RWPE2 (cell line): ENCODE results near the gene C3orf20.
A peak's percentile ranks its signal among the peaks of the same experiment; 100 is the strongest.
"Not testable (repeated sequence)": the region's sequence is repeated elsewhere in the genome, so short reads cannot be mapped to it uniquely, and the experiment has no call there.

ENCODE experiments used
- ATAC-seq: fragments of 200-7000 bp; cut with Tn5 transposase; 3 replicates; pipeline ENCODE4 v1.9.1; 2021; ENCODE audit warnings: low read depth
- DNase-seq: peaks from one replicate; pipeline ENCODE4 v3.0.0-alpha.2; 2020; ENCODE audit warnings: low spot score
- H3K27ac ChIP-seq: fragments of 450-650 bp; 2 replicates; pipeline ENCODE4 v1.5.1; 2017; ENCODE audit warnings: mild to moderate bottlenecking; ENCODE audit not compliant: poor library complexity, severe bottlenecking
- H3K27me3 ChIP-seq: fragments of 250-450 bp; sonication (Bioruptor Pico); 2 replicates; pipeline ENCODE4 v1.5.1; 2021; ENCODE audit warnings: mild to moderate bottlenecking, moderate library complexity; ENCODE audit not compliant: insufficient read depth, poor library complexity, severe bottlenecking
- H3K36me3 ChIP-seq: fragments of 250-450 bp; sonication (Bioruptor Pico); 2 replicates; pipeline ENCODE4 v1.5.1; 2020; ENCODE audit warnings: low read depth, mild to moderate bottlenecking, moderate library complexity
- H3K4me1 ChIP-seq: fragments of 250-450 bp; sonication (Bioruptor Pico); 2 replicates; pipeline ENCODE4 v1.5.1; 2021; ENCODE audit warnings: mild to moderate bottlenecking, moderate library complexity; ENCODE audit not compliant: insufficient read depth, poor library complexity, severe bottlenecking
- H3K4me3 ChIP-seq: fragments of 250-450 bp; sonication (Bioruptor Pico); 2 replicates; pipeline ENCODE4 v1.5.1; 2021; ENCODE audit warnings: mild to moderate bottlenecking, moderate library complexity; ENCODE audit not compliant: severe bottlenecking
- H3K9me3 ChIP-seq: fragments of 250-450 bp; sonication (Bioruptor Pico); 2 replicates; pipeline ENCODE4 v1.5.1; 2021; ENCODE audit warnings: mild to moderate bottlenecking, moderate library complexity; ENCODE audit not compliant: severe bottlenecking
- TF ChIP-seq, protein P1 (sequence below): fragments of 450-650 bp; IDR thresholded peaks from one replicate; pipeline ENCODE4 v1.5.1; 2017; ENCODE audit warnings: mild to moderate bottlenecking, moderate library complexity; ENCODE audit not compliant: poor library complexity, severe bottlenecking

Gene C3orf20

DNA sequence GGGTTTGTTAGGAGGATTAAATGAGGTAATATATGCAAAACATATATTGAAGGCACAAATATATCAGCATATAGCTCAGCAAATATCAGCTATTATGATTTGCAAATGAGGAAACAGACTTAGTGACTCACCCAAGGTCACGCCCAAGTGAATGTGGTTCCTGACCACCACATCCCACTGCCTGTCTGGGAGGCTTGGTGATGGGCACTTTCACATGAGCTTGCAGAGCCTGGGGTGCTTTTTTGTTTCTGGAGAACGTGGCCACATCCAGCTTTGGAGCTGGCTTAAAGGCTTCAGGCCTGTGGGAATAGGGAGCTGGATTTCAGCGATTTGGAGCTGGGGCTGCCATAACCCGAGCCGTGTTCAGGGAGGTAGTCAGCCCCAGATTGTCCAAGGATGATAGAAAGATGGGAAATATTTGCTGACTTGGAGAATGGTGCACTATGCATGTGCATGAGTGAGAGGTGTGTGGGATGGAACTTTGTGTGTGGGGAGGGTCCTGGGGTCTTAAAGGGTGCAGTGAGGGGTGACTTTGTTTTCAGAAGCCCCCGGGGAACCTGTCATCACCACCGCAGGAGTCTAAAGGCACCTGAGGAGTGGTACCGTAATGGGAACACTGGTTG lies 131.8 kb downstream of the C3orf20 start:
- peaks cover 29% of the 10 kb centered on the region for H3K27me3 ChIP-seq
- no peak overlapping the region for H3K27ac ChIP-seq
- ATAC-seq: peak; percentile 43; the same call in 1 of the 3 replicates
- no peak for DNase-seq
- H3K9me3 ChIP-seq: no peaks in the 10 kb centered on the region
- TF ChIP-seq, protein P1, sequence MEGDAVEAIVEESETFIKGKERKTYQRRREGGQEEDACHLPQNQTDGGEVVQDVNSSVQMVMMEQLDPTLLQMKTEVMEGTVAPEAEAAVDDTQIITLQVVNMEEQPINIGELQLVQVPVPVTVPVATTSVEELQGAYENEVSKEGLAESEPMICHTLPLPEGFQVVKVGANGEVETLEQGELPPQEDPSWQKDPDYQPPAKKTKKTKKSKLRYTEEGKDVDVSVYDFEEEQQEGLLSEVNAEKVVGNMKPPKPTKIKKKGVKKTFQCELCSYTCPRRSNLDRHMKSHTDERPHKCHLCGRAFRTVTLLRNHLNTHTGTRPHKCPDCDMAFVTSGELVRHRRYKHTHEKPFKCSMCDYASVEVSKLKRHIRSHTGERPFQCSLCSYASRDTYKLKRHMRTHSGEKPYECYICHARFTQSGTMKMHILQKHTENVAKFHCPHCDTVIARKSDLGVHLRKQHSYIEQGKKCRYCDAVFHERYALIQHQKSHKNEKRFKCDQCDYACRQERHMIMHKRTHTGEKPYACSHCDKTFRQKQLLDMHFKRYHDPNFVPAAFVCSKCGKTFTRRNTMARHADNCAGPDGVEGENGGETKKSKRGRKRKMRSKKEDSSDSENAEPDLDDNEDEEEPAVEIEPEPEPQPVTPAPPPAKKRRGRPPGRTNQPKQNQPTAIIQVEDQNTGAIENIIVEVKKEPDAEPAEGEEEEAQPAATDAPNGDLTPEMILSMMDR: no peak
- H3K4me3 ChIP-seq: no peak overlapping the region
- H3K4me1 ChIP-seq: no peaks in the 10 kb centered on the region
- H3K36me3 ChIP-seq: no peaks in the 10 kb centered on the region

- no peaks in the 10 kb centered on the region for H3K36me3 ChIP-seq
- no peak overlapping the region for H3K27ac ChIP-seq
- TF ChIP-seq, protein P1: no peak
- H3K9me3 ChIP-seq: no peaks in the 10 kb centered on the region
- no peaks in the 10 kb centered on the region for H3K4me1 ChIP-seq
- DNase-seq (no peak), ATAC-seq (no peak)
- no peak overlapping the region for H3K4me3 ChIP-seq
- peaks cover 41% of the 10 kb centered on the region for H3K27me3 ChIP-seq
Observed at GRCh38 chr3:14808025-14808424, 133.1 kb downstream of the C3orf20 start.

GRCh38 chr3:14808502-14809266 lies 133.7 kb downstream of the C3orf20 start:
- H3K27me3 ChIP-seq: peaks cover 43% of the 10 kb centered on the region

GRCh38 chr3:14809611-14810010 lies 134.7 kb downstream of the C3orf20 start:
- H3K4me3 ChIP-seq, H3K36me3 ChIP-seq, DNase-seq, H3K4me1 ChIP-seq, H3K27ac ChIP-seq, ATAC-seq, H3K9me3 ChIP-seq: not testable (repeated sequence)
- H3K27me3 ChIP-seq: peaks cover 46% of the 10 kb centered on the region

More at GRCh38 chr3:14808502-14809266, 133.7 kb downstream of the C3orf20 start:
- no peak overlapping the region for H3K4me3 ChIP-seq
- ATAC-seq (no peak), DNase-seq (no peak)
- TF ChIP-seq, protein P1: no peak
- H3K27ac ChIP-seq: no peak overlapping the region
- no peaks in the 10 kb centered on the region for H3K36me3 ChIP-seq
- no peaks in the 10 kb centered on the region for H3K9me3 ChIP-seq
- H3K4me1 ChIP-seq: no peaks in the 10 kb centered on the region

DNA sequence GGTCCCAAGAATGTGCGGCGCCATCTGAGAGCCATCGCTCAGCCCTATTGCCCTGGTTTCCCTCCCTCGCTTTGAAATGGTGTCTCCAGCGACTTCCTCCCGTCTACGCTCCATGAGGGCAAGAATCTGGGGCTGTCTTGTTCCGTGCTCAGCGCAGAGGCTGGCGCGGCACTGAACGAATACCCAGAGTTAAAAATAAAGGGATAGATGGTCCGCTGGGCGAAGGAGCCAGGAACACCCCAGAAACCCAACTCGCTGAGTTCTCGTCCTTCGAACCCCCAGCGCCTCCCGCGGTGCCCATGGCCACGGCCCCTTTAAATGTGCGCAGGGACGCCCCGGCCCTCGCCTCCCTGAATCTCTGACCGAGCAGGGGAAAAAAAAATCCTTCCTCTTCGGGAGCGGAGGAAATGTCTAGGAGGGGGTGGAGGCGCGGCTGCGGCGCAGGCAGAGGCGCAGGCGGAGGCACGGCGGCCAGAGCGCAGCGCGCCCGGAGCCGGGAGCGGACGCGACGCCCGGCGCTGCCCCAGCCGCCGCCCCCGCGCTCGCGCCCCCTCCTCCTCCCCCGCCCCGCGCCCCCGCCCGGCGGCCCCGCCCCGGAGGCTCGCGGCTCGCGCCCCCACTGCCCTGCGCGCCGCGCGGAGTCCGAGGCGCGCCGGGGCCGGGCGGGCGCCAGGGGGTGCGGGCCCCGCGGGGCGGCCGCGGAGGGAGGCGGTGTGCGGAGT lies 135.3 kb downstream of the C3orf20 start:
- Histone ChIP-seq H3K4me3 (no peak overlapping the region), H3K27ac (no peak overlapping the region), H3K4me1 (no peaks in the 10 kb centered on the region), H3K36me3 (no peaks in the 10 kb centered on the region), H3K27me3 (peaks cover 46% of the 10 kb centered on the region), H3K9me3 (no peaks in the 10 kb centered on the region)
- TF ChIP-seq, protein P1: no peak
- no peak; the same call in 2 of the 3 replicates for ATAC-seq
- DNase-seq: no peak
